HepG2 (cell line): ENCODE data around the gene GNAI2. TPM values are rescaled to one million over a fixed set of nuclear protein-coding genes. Genes with fewer than 3 reads are reported as not detected.

Source experiments
- AKNA ChIP-seq: sonication (generic); formaldehyde crosslinking; IDR thresholded peaks from 2 replicates; pipeline ENCODE4 v1.4.0; 2020; ENCODE audit warnings: missing genetic modification reagents, borderline replicate concordance
- ELF1 ChIP-seq: sonication (generic); formaldehyde crosslinking; IDR thresholded peaks from 2 replicates; pipeline ENCODE4 v1.4.0; 2020; ENCODE audit warnings: missing genetic modification reagents
- GABPA ChIP-seq, 2 experiments: IDR thresholded peaks; 2 replicates each; pipeline ENCODE4 v1.6.1; 2011 to 2016; ENCODE audit warnings: low read depth in 2 of 2, low read length in 1 of 2, missing biosample characterization in 1 of 2, missing genetic modification characterization in 1 of 2
- HMG20A ChIP-seq: IDR thresholded peaks from 2 replicates; pipeline ENCODE4 v1.6.1; 2016; ENCODE audit warnings: borderline replicate concordance
- KDM1A ChIP-seq: IDR thresholded peaks from 2 replicates; pipeline ENCODE4 v1.6.1; 2016; ENCODE audit warnings: missing compliant biosample characterization
- MAFF ChIP-seq: IDR thresholded peaks from 2 replicates; pipeline ENCODE4 v1.6.1; 2011; ENCODE audit warnings: low read depth, low read length, improper control_type of control experiment
- MAFG ChIP-seq: sonication (generic); formaldehyde crosslinking; IDR thresholded peaks from 2 replicates; pipeline ENCODE4 v1.5.1; 2020; ENCODE audit warnings: mild to moderate bottlenecking, missing genetic modification reagents
- MBD4 ChIP-seq: IDR thresholded peaks from 2 replicates; pipeline ENCODE4 v1.6.1; 2012; ENCODE audit warnings: low read length, inconsistent platforms, borderline replicate concordance
- NR2F2 ChIP-seq: IDR thresholded peaks from 2 replicates; pipeline ENCODE4 v1.6.1; 2012; ENCODE audit warnings: low read depth, inconsistent platforms, borderline replicate concordance
- REL ChIP-seq: sonication (generic); formaldehyde crosslinking; conservative IDR thresholded peaks from 2 replicates; pipeline ENCODE4 v1.8.0; 2022; ENCODE audit warnings: mild to moderate bottlenecking, missing genetic modification reagents, moderate library complexity
- TGIF2 ChIP-seq: IDR thresholded peaks from 2 replicates; pipeline ENCODE4 v1.6.1; 2016; ENCODE audit warnings: control low read depth, missing compliant biosample characterization
- ZHX2 ChIP-seq, 2 experiments: sonication (generic) in 1 of 2; formaldehyde crosslinking in 1 of 2; IDR thresholded peaks; 2 replicates each; pipeline versions ENCODE4 v1.6.1 to v1.9.0; 2014 to 2022; ENCODE audit warnings: antibody characterized with exemption in 1 of 2, borderline replicate concordance in 1 of 2, inconsistent platforms in 1 of 2, low read depth in 1 of 2, missing genetic modification reagents in 1 of 2
- ZSCAN5A ChIP-seq: sonication (generic); formaldehyde crosslinking; IDR thresholded peaks from 2 replicates; pipeline ENCODE4 v1.8.0; 2022; ENCODE audit warnings: mild to moderate bottlenecking, missing genetic modification reagents, borderline replicate concordance
- polyA plus RNA-seq, 8 experiments: library from polyadenylated mRNA; depleted of rRNA in 3 of 8; stranded (reverse) in 7 of 8; unstranded in 1 of 8; fragments of >200 nt; fragmentation: Illumina TruSeq in 4 of 8; extraction: Trizol in 4 of 8; gene quantifications; 2 replicates each; pipeline versions ENCODE4 v1.2.1 to v1.2.3, GENCODE V29; 2011 to 2016; ENCODE audit warnings: low read depth in 4 of 8, missing spikeins in 1 of 8, mixed read lengths in 1 of 8; ENCODE audit not compliant: insufficient read depth in 1 of 8
- total RNA-seq, 5 experiments: library from RNA; depleted of rRNA; stranded (reverse); fragments of >200 nt; fragmentation: Illumina TruSeq; extraction: Trizol; gene quantifications; 2 replicates each; pipeline ENCODE4 v1.2.3, GENCODE V29; 2016; ENCODE audit warnings: low read depth in 1 of 5
- TF ChIP-seq, protein P1 (sequence below): sonication (generic); formaldehyde crosslinking; IDR thresholded peaks from 2 replicates; pipeline ENCODE4 v1.8.1; 2023; ENCODE audit warnings: mild to moderate bottlenecking, inconsistent platforms, moderate library complexity, missing genetic modification reagents, borderline replicate concordance

The GNAI2 gene
- total and polyA plus RNA-seq, 2 of the 13 experiments (the other 11 are each of a cell fraction or from before 2014, with no cell fraction given), result 51.1 to 66.2 TPM

DNA sequence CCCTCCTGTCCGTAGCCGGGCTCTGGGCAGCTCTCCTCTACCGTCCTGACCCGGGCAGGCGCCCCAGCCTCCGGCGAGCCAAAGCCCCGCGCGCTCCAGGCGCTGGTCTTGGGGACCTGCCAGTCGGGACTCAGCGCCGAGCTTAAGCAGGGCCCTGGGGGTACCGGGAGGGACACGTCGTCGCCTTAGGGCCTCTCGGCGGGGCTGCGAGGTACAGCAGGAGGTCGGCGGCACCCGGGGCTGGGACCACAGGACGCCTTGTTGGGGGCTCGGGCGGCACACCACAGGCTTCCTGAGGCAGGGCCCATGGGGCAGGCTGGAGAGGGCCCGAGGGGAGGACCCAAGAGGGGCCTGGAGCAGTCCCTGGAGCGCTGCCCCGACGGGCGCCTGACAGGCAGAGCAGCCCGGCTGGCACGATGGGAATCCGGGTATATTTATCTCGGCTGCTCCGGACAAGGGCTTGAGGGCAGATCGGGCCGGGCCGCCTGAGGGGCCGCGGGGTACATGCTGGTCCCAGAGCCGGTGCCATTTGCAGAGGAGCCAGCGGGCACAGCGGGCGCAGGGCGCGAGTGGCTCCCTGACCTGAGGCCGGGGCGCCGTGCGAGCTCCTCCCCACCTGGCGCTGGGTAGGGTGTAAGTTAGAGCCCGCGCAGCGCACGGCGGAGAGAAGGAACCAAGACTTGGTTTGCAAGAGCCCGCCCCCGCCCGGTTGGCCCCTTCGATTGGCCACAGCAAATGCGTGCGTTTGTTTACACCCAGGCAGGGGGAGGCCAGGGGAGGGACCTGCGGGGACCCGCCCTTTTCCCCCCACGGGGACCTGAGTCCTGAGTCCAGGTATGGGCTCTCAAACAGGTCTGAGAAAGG lies 30.4 kb upstream of the GNAI2 start (continued):
- TF ChIP-seq GABPA (IDR thresholded peaks at IDR 0.05; ENCODE audit: low read depth, low read length), result no peak
- no peak for TF ChIP-seq GABPA (CRISPR knock-in tag; IDR thresholded peaks at IDR 0.05; ENCODE audit: low read depth)
- no peak for TF ChIP-seq AKNA
- TF ChIP-seq HMG20A, result no peak
- TF ChIP-seq MAFG (CRISPR knock-in tag), result no peak
- no peak for TF ChIP-seq NR2F2
- TF ChIP-seq TGIF2 (CRISPR knock-in tag), result peak; percentile 82; the same call in 1 of the 2 replicates
- TF ChIP-seq ZSCAN5A (CRISPR knock-in tag), result no peak
- no peak for TF ChIP-seq MBD4
- TF ChIP-seq KDM1A (CRISPR knock-in tag), result no peak
- no peak for TF ChIP-seq ZHX2 (IDR thresholded peaks at IDR 0.05; ENCODE audit: low read depth)
- TF ChIP-seq ZHX2 (CRISPR knock-in tag; IDR thresholded peaks at IDR 0.05; ENCODE audit: borderline replicate concordance), result no peak
- TF ChIP-seq REL (CRISPR knock-in tag), result no peak
- TF ChIP-seq MAFF, result no peak
- TF ChIP-seq ELF1, result peak; percentile 16; the same call in 1 of the 2 replicates
- TF ChIP-seq, protein P1, sequence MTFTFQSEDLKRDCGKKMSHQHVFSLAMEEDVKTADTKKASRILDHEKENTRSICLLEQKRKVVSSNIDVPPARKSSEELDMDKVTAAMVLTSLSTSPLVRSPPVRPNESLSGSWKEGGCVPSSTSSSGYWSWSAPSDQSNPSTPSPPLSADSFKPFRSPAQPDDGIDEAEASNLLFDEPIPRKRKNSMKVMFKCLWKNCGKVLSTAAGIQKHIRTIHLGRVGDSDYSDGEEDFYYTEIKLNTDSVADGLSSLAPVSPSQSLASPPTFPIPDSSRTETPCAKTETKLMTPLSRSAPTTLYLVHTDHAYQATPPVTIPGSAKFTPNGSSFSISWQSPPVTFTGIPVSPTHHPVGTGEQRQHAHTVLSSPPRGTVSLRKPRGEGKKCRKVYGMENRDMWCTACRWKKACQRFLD (CRISPR knock-in tag), result 0 out of 2 replicates have a peak, but pooled peaks have one; percentile 68
